Thyroid gland (tissue), 4 donors: ENCODE data around the gene SORL1.

Source experiments
- CTCF ChIP-seq, 6 experiments: fragments of 200-600 bp in 3 of 6; fragments of 450-650 bp in 3 of 6; sonication (generic) in 3 of 6; IDR thresholded peaks; one replicate each; pipeline ENCODE4 v1.5.1; 2016 to 2019; ENCODE audit warnings: antibody characterized with exemption in 6 of 6, mild to moderate bottlenecking in 2 of 6, inconsistent platforms in 1 of 6, moderate library complexity in 1 of 6
- POLR2A ChIP-seq, 2 donors: fragments of 450-650 bp; IDR thresholded peaks; one replicate each; pipeline ENCODE4 v1.6.1; 2017; ENCODE audit warnings: antibody characterized with exemption in 2 of 2, mild to moderate bottlenecking in 2 of 2, moderate library complexity in 1 of 2

GRCh38 chr11:121463689-121464335 lies 11.7 kb downstream of the SORL1 start:
- TF ChIP-seq CTCF (IDR thresholded peaks at IDR 0.05), result no peak
- TF ChIP-seq POLR2A (IDR thresholded peaks at IDR 0.05), result no peak
